Endothelial cell of umbilical vein (primary cell): Measurements from ENCODE around the gene CEP85.

Experiments used
- CTCF ChIP-seq, 2 donors: IDR thresholded peaks; 1 replicate in 1 of 2; 2 replicates in 1 of 2; pipeline ENCODE4 v1.5.1; 2011; ENCODE audit warnings: low read length in 2 of 2, mild to moderate bottlenecking in 2 of 2, moderate library complexity in 2 of 2, control low read depth in 1 of 2, inconsistent platforms in 1 of 2, low read depth in 1 of 2; ENCODE audit not compliant: insufficient read depth in 1 of 2; ENCODE audit errors: extremely low read depth in 1 of 2
- POLR2A ChIP-seq: IDR thresholded peaks from 2 replicates; pipeline ENCODE4 v1.6.1; 2012; ENCODE audit warnings: low read depth, mild to moderate bottlenecking, control low read depth, low read length
- POLR2AphosphoS5 ChIP-seq: IDR thresholded peaks from 2 replicates; pipeline ENCODE4 v1.6.1; 2012; ENCODE audit warnings: low read depth, mild to moderate bottlenecking, control low read depth, low read length, moderate library complexity; ENCODE audit not compliant: insufficient read depth

- TF ChIP-seq CTCF (IDR thresholded peaks at IDR 0.05; ENCODE audit: extremely low read depth in 1 of 2, insufficient read depth in 1 of 2, low read depth in 1 of 2, low read length in 2 of 2) (no peak), POLR2AphosphoS5 (no peak), POLR2A (no peak)
These were observed 53.8 kb downstream of the CEP85 start for GRCh38 chr1:26287811-26288210.
